GM12872 (cell line): ENCODE results near the gene NINJ2.

ENCODE experiments used
- TF ChIP-seq, protein P1 (sequence below): IDR thresholded peaks from 3 replicates; pipeline ENCODE4 v1.5.1; 2011; ENCODE audit warnings: low read depth, mild to moderate bottlenecking, low read length, moderate library complexity; ENCODE audit not compliant: insufficient read depth

NINJ2 gene

DNA sequence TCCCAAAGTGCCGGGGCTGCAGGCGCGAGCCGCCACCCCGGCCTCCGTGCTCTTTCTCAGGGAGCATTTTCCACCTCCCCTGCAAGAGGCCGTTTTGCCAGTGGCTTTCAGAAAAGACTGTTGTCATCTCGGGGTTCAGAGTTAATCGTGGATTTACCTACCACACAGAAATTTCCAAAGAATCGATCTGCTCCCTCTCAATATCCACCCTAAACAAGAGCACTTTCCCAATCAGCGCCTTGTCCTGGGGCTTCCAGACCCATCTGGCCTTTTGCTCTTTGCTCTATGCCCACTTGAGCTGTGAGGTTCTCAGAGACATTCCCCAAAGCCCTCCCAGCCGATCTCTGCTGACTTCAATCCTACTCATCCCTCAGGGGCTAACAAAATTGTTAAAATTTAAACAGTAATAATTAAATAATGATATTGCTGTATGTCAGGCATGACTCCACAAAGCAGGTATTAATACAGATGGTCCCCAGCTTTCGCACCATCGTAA lies 86.6 kb downstream of the NINJ2 start:
- TF ChIP-seq, protein P1, sequence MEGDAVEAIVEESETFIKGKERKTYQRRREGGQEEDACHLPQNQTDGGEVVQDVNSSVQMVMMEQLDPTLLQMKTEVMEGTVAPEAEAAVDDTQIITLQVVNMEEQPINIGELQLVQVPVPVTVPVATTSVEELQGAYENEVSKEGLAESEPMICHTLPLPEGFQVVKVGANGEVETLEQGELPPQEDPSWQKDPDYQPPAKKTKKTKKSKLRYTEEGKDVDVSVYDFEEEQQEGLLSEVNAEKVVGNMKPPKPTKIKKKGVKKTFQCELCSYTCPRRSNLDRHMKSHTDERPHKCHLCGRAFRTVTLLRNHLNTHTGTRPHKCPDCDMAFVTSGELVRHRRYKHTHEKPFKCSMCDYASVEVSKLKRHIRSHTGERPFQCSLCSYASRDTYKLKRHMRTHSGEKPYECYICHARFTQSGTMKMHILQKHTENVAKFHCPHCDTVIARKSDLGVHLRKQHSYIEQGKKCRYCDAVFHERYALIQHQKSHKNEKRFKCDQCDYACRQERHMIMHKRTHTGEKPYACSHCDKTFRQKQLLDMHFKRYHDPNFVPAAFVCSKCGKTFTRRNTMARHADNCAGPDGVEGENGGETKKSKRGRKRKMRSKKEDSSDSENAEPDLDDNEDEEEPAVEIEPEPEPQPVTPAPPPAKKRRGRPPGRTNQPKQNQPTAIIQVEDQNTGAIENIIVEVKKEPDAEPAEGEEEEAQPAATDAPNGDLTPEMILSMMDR = no peak

DNA sequence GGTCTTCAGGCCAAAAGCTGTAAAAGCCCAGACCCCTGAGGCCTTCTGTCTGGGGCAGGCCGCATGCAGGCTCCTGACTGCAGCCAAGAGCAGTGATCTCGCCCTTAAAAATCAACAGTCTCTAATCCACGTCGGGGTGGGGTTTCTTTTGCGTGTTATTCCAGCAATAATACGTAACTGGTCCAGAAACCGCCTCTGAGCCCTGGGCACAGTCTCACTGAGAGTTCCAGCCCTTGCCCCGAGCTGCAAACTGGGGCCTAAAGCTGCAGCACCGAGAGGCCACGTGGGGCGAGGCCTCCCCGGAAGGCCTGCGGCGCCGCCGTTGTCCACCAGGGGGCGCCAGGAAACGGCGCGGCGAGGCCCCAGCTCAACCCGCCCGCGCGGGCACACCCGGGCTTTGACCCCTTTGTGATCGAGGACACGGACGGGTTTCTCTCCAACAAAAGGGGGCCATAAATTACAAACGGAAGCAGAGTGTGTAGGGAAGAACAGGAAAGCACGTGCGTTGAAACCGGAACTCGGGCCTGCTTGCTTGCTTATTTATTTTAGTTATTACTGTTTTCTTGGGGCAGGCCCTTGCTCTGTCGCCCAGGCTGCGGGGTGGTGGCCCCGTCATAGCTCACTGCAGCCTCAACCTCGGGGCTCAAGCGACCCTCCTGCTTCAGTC lies 87.2 kb downstream of the NINJ2 start:
- TF ChIP-seq, protein P1 = peak; percentile 97

DNA sequence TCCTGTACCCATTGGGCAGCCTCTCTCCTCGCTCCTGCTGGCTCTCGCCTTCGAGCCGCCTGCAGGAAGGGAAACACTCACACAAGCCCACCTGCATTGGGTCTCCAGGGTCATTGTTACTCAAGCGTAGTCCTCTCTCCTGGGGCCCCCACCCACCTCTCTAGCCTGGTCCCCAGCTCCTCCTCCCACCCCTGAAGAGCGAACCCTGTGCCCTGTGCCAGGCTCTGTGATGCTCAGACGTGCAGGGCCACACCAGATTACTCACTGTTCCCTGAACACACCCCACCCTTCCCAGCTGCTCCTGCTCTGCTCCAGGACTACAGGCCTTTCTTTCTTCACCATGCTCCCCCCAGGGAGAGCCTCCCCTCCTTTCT lies 88.1 kb downstream of the NINJ2 start:
- TF ChIP-seq, protein P1 = no peak

DNA sequence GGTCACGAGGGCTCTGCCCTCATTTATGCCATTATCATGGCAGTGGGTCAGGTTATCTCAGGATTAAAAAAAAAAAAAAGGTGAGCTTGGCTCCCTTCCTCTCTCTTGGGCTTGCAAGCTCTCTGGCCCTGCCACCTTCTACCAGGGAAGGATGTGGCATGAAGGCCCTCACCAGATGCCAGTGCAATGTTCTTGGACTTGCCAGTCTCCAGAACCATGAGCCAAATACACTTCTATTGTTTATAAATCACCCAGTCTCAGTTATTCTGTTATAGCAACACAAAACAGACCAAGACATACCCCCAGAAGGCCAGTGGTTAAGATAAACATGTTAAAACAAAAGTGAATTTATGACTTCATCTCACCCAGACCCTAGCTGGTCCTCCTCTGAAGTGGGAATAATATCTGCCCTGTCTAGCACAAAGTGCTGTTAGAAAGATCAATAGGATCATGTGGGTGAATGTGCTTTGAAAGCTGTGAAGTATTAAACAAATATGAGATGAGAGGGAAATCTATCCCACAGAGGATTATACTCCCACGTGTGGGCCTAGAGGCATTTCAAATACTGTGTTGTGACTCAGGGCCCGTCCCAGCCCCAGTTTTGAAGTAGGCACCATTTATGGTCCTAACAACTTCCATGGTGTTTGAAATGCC lies 88.6 kb downstream of the NINJ2 start:
- TF ChIP-seq, protein P1 = no peak

DNA sequence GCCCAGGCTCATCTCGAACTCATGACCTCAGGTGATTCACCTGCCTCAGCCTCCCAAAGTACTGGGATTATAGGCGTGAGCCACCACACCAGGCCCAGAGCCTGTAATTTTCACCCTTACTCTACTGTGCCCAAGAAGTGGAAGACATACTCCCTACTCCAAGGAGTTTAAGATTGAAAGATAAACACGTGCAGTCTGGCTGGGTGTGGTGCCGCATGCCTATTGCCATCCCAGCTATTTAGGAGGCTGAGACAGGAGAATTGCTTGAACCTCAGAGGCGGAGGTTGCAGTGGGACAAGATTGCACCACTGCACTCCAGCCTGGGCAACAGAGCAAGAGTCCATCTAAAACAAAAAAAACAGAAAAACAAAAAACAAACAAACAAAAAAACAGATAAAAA lies 90.0 kb downstream of the NINJ2 start:
- TF ChIP-seq, protein P1 = no peak

DNA sequence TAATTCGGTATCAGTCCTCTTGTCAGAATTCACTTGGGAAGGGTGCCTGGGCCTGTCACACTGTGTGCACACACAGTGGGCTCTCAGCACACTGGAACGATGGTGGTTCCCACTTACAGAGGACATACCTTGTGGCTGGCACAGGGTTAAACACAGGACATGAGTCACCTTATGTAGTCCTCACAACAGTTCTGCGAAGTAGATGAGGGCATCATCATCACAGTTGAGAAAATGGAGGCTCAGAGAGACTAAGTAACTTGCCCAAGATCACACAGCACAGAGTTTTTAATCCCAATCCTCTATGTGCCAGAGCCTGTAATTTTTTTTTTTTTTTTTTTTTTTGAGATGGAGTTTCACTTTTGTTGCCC lies 90.7 kb downstream of the NINJ2 start:
- TF ChIP-seq, protein P1 = no peak

DNA sequence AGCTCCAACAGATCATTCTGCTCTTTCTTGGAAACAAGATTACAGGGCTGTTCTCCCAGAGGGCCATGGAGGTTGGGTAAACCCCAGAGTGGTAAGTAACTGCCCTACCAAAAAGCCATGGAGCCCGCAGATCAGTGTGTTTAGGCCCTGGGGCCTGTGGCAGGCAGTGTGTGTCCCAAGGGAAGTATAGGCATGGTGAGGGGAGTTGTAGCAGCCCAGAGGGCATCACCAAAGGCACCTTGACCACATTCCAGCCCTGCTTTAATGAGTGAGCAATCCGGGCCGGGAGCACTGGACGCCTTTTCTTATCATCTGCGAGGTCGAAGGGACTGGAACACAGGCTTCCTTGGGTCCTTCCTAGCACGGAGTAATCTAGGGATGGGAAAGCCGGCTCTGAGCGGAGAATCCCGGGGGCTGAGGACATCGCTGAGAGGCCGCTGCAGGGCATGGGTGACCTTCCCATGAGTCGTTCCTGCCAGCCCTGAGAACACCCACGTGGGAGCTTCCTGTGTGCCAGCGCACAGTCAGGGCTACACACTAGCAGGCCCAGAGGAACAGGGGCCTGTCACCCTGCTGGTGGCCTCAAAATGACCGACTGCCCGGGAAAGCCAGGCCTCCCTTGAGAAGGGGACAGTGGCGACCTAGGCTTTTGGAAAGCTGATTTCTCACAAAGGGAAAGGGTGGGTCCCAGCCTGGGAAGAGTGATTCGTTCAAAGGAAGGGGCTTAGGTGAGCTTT lies 91.3 kb downstream of the NINJ2 start:
- TF ChIP-seq, protein P1 = no peak
